ENCODE measurements around the gene WDR90.

WDR90 gene

GRCh38 chr16:678209-678857 is 29.2 kb downstream of the WDR90 start:
- H3K36me3 ChIP-seq (ENCODE audit: insufficient read depth, low read length) = peaks cover 37% of the 10 kb centered on the region
- no peak overlapping the region for H3K4me3 ChIP-seq (ENCODE audit: low read depth, low read length, poor library complexity, severe bottlenecking)

GRCh38 chr16:678858-679813 is 30.0 kb downstream of the WDR90 start:
- TF ChIP-seq CTCF (IDR thresholded peaks at IDR 0.05; ENCODE audit: low read length) (no peak), EZH2 (IDR thresholded peaks at IDR 0.05; ENCODE audit: borderline replicate concordance, low read length) (no peak)
- H3K4me1 ChIP-seq (ENCODE audit: insufficient read depth, low read length, severe bottlenecking) = peaks cover 46% of the 10 kb centered on the region
- peak overlapping the region; percentile 98 for H3K4me2 ChIP-seq (ENCODE audit: low read length)
- no peaks in the 10 kb centered on the region for H3F3A ChIP-seq (ENCODE audit: insufficient read depth, low read length)
- H3K36me3 ChIP-seq (ENCODE audit: insufficient read depth, low read length) = peaks cover 29% of the 10 kb centered on the region
- no peaks in the 10 kb centered on the region for H4K20me1 ChIP-seq (ENCODE audit: insufficient read depth, low read length)
- peak overlapping the region; percentile 75 for H3K27ac ChIP-seq (ENCODE audit: low read depth, low read length, poor library complexity, severe bottlenecking)
- no peak overlapping the region for H2AFZ ChIP-seq (ENCODE audit: low read length)
- peak overlapping the region; percentile 69 for H3K4me3 ChIP-seq (ENCODE audit: low read depth, low read length, poor library complexity, severe bottlenecking)
- peak overlapping the region; percentile 82 for H3K9ac ChIP-seq (ENCODE audit: low read length)
- H3K79me2 ChIP-seq (ENCODE audit: insufficient read depth, low read length) = 0 out of 2 replicates have a peak, but pooled peaks cover 8% of the 10 kb centered on the region
- no peaks in the 10 kb centered on the region for H3K27me3 ChIP-seq (ENCODE audit: insufficient read depth, low read length)
- no peaks in the 10 kb centered on the region for H3K9me2 ChIP-seq (ENCODE audit: low read depth, low read length)
- H3K9me3 ChIP-seq (ENCODE audit: low read length) = no peaks in the 10 kb centered on the region

More at GRCh38 chr16:678209-678857, 29.2 kb downstream of the WDR90 start:
- Histone ChIP-seq H2AFZ (ENCODE audit: low read length) (no peak overlapping the region), H3K27ac (ENCODE audit: low read depth, low read length, poor library complexity, severe bottlenecking) (peak overlapping the region; percentile 27), H3K4me1 (ENCODE audit: insufficient read depth, low read length, severe bottlenecking) (peaks cover 41% of the 10 kb centered on the region), H3K27me3 (ENCODE audit: insufficient read depth, low read length) (no peaks in the 10 kb centered on the region), H3K79me2 (ENCODE audit: insufficient read depth, low read length) (0 out of 2 replicates have a peak, but pooled peaks cover 8% of the 10 kb centered on the region), H3K9ac (ENCODE audit: low read length) (no peak overlapping the region), H3K9me3 (ENCODE audit: low read length) (no peaks in the 10 kb centered on the region), H3K4me2 (ENCODE audit: low read length) (no peak overlapping the region), H4K20me1 (ENCODE audit: insufficient read depth, low read length) (no peaks in the 10 kb centered on the region), H3F3A (ENCODE audit: insufficient read depth, low read length) (no peaks in the 10 kb centered on the region), H3K9me2 (ENCODE audit: low read depth, low read length) (no peaks in the 10 kb centered on the region)
- TF ChIP-seq CTCF (IDR thresholded peaks at IDR 0.05; ENCODE audit: low read length) (no peak), EZH2 (IDR thresholded peaks at IDR 0.05; ENCODE audit: borderline replicate concordance, low read length) (no peak)

- Histone ChIP-seq H3K79me2 (ENCODE audit: insufficient read depth, low read length) (0 out of 2 replicates have a peak, but pooled peaks cover 8% of the 10 kb centered on the region), H3K36me3 (ENCODE audit: insufficient read depth, low read length) (peaks cover 23% of the 10 kb centered on the region), H3F3A (ENCODE audit: insufficient read depth, low read length) (no peaks in the 10 kb centered on the region), H3K9me3 (ENCODE audit: low read length) (no peaks in the 10 kb centered on the region), H3K27ac (ENCODE audit: low read depth, low read length, poor library complexity, severe bottlenecking) (peak within 1 kb of the TSS; percentile 75), H3K9me2 (ENCODE audit: low read depth, low read length) (no peaks in the 10 kb centered on the region), H3K4me2 (ENCODE audit: low read length) (peak within 1 kb of the TSS; percentile 98), H3K4me3 (ENCODE audit: low read depth, low read length, poor library complexity, severe bottlenecking) (peak within 1 kb of the TSS; percentile 86), H3K9ac (ENCODE audit: low read length) (peak within 1 kb of the TSS; percentile 86), H2AFZ (ENCODE audit: low read length) (no peak within 1 kb of the TSS), H3K27me3 (ENCODE audit: insufficient read depth, low read length) (no peaks in the 10 kb centered on the region), H3K4me1 (ENCODE audit: insufficient read depth, low read length, severe bottlenecking) (peaks cover 51% of the 10 kb centered on the region), H4K20me1 (ENCODE audit: insufficient read depth, low read length) (no peaks in the 10 kb centered on the region)
- TF ChIP-seq EZH2 (IDR thresholded peaks at IDR 0.05; ENCODE audit: borderline replicate concordance, low read length) (no peak), CTCF (IDR thresholded peaks at IDR 0.05; ENCODE audit: low read length) (no peak)
Observed at GRCh38 chr16:679814-680624, 30.9 kb downstream of the WDR90 start, which contains the start of gene STUB1. Gene STUB1, plus strand, starts transcription at chr16:680410. Its CDS starts 116 bp downstream, at chr16:680526.
